Measurements from ENCODE around the gene IFNAR1. TPM values are rescaled to one million over a fixed set of nuclear protein-coding genes. Genes with fewer than 3 reads are reported as not detected.

IFNAR1 gene
- total and polyA plus RNA-seq, 9 of the 15 experiments (the other 6 are each of a cell fraction or from before 2014, with no cell fraction given): 8.6 to 31.8 (median 14.8) TPM

- WGBS (ENCODE audit: insufficient coverage, low coverage, missing lambda C conversion rate): 1% methylated on average over 27 of the region's 89 CpGs
- DNase-seq (ENCODE audit: extremely low read depth in 1 of 4, low spot score in 3 of 4): peak; percentile 59 to 92 (median 86)
- intact Hi-C loops (cut with micrococcal nuclease) (loop anchor here (5.0 kb wide), 1 partner anchor 139 kb away; the partner anchor contains the start of genes GART and SON), in situ Hi-C loops (cut with MboI) (no loop called here)
- Histone ChIP-seq H3K4me2 (ENCODE audit: insufficient read depth, low read length) (peak within 1 kb of the TSS; percentile 87), H3K27ac (ENCODE audit: extremely low read depth, low read depth, low read length) (peak within 1 kb of the TSS; percentile 84), H3K4me3 (peak within 1 kb of the TSS; percentile 75), H3K79me2 (ENCODE audit: control insufficient read depth, insufficient read depth, low read length) (peaks cover 40% of the 10 kb centered on the region), H3K9ac (ENCODE audit: insufficient read depth in 1 of 2, low read depth in 2 of 2, low read length in 2 of 2) (peak within 1 kb of the TSS; percentile 89 to 99), H4K20me1 (replicated peaks; ENCODE audit: control insufficient read depth, insufficient read depth, low read length) (peaks cover under 1% of the 10 kb centered on the region; the same call in 1 of the 2 replicates), H3K36me3 (ENCODE audit: control insufficient read depth, insufficient read depth, low read length) (peaks cover 4% of the 10 kb centered on the region; the same call in 2 of the 3 replicates), H2AFZ (ENCODE audit: low read depth, low read length) (peak within 1 kb of the TSS; percentile 77), H3K27me3 (ENCODE audit: control insufficient read depth in 2 of 2, insufficient read depth in 2 of 2, low read length in 2 of 2) (no peaks in the 10 kb centered on the region), H3K9me3 (replicated peaks; ENCODE audit: control insufficient read depth, insufficient read depth, low read depth, low read length) (no peaks in the 10 kb centered on the region), H3K4me1 (replicated peaks in 1 of 2; ENCODE audit: control insufficient read depth in 2 of 2, insufficient read depth in 2 of 2, low read length in 2 of 2) (peaks cover 8 to 35% of the 10 kb centered on the region in 2 experiments; a peak in 4 of 5 replicates), H3K9me1 (ENCODE audit: control insufficient read depth, insufficient read depth, low read length) (no peaks in the 10 kb centered on the region)
- ATAC-seq: peak; percentile 64
- FAIRE-seq: no peak
- BruUV-seq (replicated peaks): no TSS peak
- ChIA-PET CTCF (ENCODE audit: low intra/inter-chr PET ratio) (interaction anchor here (0.7 kb wide), 1 partner anchor 1010 kb away, joined by 3 read pairs; no protein-coding TSS in a partner anchor), POLR2A (no interaction called here)
- TF ChIP-seq ZEB2 (IDR thresholded peaks at IDR 0.05) (no peak), PCBP1 (IDR thresholded peaks at IDR 0.05; ENCODE audit: low read depth, low read length, poor library complexity, severe bottlenecking) (peak; percentile 54), MAX (CRISPR knock-in tag; IDR thresholded peaks at IDR 0.05) (no peak), ZNF384 (IDR thresholded peaks at IDR 0.05; ENCODE audit: low read depth, low read length) (no peak), RCOR1 (IDR thresholded peaks at IDR 0.05; ENCODE audit: borderline replicate concordance in 1 of 2, low read depth in 2 of 2, low read length in 2 of 2) (no peak), NR3C1 (CRISPR knock-in tag; IDR thresholded peaks at IDR 0.05) (no peak), ZFX (CRISPR knock-in tag; IDR thresholded peaks at IDR 0.05) (peak; percentile 69), GTF2F1 (IDR thresholded peaks at IDR 0.05; ENCODE audit: low read depth, low read length) (no peak), E2F4 (CRISPR knock-in tag; IDR thresholded peaks at IDR 0.05; ENCODE audit: low read depth) (no peak), ZNF766 (CRISPR knock-in tag; conservative IDR thresholded peaks at IDR 0.05) (no peak), E2F6 (IDR thresholded peaks at IDR 0.05; ENCODE audit: borderline replicate concordance in 1 of 2, extremely low read depth in 1 of 2, insufficient read depth in 1 of 2, insufficient read length in 1 of 2, low read depth in 1 of 2, low read length in 1 of 2, poor library complexity in 1 of 2, severe bottlenecking in 1 of 2) (peak; percentile 42 to 70), NFE2L1 (tag; IDR thresholded peaks at IDR 0.05; ENCODE audit: borderline replicate concordance, low read depth) (no peak), YY1 (IDR thresholded peaks at IDR 0.05; ENCODE audit: borderline replicate concordance in 1 of 3, control insufficient read depth in 1 of 3, extremely low read depth in 1 of 3, insufficient read depth in 3 of 3, insufficient read length in 1 of 3, insufficient replicate concordance in 2 of 3, low read depth in 1 of 3, low read length in 2 of 3) (peak in 2 of 3 experiments; percentile 84 to 87), JUN (IDR thresholded peaks at IDR 0.05; ENCODE audit: borderline replicate concordance, low read depth, low read length) (no peak), JUN (CRISPR knock-in tag; IDR thresholded peaks at IDR 0.05; ENCODE audit: borderline replicate concordance) (no peak), CHD4 (IDR thresholded peaks at IDR 0.05; ENCODE audit: insufficient read depth, insufficient replicate concordance, low read depth, low read length, poor library complexity, severe bottlenecking) (no peak), SLC30A9 (CRISPR knock-in tag; IDR thresholded peaks at IDR 0.05) (no peak)
Observed at GRCh38 chr21:33403128-33403785, 78.5 kb downstream of the IFNAR1 start, which contains the start of gene IFNGR2. Gene IFNGR2, plus strand, starts transcription at chr21:33403413. Its CDS starts 131 bp downstream, at chr21:33403544.
